ENCODE measurements around the gene AMOT.

AMOT gene

DNA sequence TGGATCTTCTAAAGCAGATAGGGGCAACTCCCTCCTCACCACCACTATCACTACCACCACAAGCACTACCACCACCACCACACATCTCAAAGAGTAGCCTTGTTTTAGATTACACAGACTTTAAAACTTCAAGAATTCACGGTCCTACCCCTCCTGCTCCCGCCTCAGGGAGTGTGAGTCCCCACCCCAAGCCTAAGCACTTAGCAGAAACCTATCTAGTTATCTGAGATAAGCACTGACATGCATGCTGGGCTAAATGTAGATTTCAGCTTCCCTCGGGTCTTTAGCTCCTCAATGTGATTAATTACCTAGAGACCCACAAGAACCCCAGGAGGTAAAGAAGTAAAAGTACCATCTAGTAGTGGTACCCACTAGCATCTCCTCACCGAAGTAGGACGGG, 775 bp downstream of the AMOT start:
- DNase-seq: no peak

DNA sequence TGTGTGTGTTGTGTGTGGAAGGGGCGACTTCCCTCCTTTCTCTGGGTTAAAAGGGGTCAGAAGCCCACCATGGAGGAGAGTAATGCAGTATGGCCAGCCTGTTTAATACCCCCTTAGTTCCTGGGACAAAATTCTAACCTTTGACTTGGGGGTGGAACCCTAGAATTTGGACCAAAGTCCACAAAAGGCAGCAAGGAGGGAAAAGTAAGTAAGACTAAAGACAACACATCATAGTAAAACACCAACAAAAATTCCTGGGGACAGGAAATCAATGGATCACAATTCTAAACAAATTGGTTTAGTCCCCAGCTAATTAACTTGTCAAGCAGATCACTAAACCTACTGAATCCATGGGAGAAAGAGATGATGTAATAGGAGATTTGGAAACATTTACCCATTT, 3.1 kb downstream of the AMOT start:
- DNase-seq: no peak

DNA sequence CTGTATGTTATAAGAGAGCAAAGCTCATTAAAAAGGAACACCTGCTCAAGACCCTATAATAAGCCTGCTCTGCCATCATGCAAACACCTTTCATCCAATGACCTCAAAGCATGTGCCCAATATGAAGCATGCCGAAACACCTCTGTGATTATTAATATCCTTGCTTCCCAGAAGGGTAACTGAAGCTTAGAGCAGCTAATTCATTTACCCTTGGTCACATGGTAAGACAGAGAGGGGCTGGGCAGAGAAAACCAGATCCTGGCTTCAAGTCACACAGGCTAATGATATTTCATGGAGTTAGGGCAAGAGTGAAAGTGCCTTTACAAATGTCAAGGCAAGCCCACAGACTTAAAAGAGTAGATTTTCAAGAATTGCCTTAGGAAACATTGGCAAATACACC, 5.6 kb downstream of the AMOT start:
- DNase-seq: no peak

DNA sequence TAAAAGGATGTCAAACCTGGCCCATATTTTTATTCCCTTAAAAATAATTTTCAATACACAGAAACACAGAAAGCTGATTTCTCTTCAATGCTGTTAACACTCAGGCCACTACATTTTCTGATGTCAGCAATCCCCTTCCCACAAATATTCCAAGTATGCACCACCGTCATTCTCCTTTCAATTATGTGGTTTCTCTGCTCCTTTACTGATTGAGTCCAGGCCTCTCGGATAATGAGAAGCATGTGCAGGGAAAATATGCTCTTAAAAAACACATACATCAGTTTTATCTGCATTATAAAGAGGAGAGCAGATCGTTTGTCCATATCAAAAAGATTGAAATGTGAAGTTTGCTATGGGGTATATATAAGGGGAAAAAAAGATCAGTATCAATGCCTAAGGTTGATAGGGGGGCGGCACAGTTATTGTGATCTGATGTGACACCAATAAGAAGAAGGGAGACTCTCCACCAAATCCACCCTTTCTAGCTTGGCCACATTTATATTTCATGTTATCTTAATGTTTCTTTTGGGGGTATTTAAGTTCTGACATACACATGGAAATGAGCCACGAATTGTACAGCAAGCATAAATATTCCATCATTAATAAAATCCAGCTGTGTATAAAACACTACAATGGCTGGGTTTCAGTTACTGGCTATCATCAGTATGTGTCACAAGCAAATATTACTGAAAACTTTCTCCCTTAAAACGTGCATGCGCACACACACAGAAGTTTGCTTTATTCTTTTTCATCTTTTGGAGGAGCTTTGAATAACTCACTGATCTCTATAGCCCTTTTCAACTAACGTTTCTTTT, 6.4 kb downstream of the AMOT start:
- no peak for DNase-seq

DNA sequence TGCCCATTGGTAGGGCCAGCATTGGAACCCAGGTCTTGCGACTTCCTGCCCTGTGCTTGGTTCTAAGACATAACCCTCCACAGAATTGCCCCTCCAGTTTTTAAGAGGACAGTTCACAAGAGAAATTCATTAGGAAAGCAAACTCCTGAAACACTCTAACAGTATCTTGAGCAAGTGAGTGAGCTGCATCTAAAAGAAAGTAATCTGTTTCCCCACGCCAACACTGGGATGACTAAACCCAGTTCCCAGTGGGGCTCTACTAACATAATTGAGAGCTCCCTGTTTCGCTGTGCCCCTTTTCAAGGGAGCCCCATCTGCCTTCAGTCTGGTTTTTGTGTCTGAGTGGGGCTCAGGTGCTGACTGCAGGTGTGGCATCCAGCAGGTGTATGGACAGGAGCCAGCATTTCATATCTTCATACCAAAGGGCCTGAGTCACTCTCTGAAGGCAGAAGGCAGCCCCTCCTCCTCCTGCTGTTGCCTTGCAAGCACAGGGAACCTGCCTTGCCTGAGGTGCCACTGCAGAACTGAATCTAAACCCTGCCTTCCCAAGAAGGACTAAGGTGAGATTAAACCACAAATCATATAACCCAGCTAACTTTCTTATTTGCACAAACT, 8.0 kb downstream of the AMOT start:
- no peak for DNase-seq

DNA sequence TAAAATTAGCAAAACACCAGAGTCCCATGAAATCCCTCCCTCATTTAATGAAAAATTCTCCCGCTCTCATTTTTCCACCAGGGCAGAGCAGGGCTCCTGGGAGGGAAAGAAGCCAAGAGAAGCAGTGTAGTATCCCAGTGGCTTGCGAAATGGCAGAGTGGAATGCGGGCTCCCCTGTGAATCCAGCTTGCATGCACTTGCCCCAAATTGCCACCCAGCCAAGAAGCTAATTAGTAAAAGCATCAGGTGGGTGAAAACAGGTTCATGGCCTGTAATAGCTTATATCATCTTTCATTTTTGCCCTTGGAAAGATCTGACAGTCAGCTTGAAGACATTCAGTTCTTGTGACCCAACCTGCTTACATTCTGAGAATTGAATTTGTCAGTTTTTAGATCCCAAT, 10.1 kb downstream of the AMOT start:
- no peak for DNase-seq

DNA sequence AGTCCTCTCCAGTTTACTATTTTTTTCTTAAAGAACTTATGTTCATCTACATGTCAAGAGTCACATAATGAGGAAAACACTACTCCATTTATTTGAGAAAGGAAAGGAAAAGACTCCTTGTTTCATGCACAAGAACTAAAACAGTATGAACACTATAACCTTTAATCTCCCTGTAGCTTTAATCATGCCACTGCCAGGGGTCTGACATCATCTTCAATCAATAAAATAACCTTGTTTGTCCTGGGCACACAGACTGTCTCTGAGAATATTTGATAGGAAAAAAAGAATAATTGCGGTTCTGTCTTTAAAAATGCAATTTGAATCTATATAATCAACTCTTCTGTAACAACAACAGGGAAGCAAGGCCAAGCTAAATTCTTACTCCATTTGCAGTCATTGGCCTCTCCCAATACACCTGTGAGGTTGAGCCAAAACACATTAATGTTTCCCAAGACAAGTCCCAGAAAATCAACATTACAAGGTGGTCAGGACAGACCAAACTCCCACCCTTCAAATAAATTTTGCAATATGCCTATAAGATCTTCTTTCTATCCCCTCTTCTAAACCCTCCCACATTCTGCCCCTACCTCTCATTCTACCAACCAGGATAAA, 13.2 kb downstream of the AMOT start:
- no peak for DNase-seq

DNA sequence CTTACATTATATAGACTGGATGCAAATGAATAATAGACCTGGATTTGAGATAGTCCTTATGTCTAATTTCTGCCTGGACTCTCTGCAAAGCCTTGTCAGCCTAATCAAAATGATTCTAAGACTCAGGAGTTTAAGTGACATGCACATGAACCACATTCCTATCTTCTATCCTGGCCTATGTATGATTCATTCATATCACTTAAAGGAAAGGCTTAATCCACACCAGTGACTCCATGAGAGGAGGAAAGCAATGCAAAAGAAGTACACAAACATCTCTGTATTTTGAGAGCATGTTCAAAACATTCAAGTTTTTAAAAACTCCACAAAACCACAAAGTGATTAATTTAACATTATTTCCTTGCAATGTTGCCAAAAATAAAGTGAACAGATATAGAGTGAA, 14.6 kb downstream of the AMOT start:
- no peak for DNase-seq

DNA sequence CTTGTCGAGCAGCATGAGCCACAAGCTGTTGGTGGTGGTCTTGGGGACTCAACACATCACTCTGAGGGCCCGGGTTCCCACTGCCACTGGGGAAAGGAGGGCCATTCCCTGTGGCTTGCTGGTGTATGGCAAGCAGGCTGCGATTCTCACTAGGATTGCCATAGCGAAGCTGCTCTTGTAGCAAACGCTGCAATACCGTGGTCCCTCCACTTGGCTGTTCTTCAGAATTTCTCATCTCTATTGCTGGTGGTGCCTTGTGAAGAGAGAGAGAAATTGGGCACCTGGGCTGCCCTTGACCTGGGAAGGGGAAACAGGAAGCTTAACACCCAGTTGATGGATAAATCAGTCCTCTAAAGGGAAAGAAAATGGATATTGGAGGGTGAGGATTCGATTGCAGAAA, 17.7 kb downstream of the AMOT start:
- DNase-seq: no peak

DNA sequence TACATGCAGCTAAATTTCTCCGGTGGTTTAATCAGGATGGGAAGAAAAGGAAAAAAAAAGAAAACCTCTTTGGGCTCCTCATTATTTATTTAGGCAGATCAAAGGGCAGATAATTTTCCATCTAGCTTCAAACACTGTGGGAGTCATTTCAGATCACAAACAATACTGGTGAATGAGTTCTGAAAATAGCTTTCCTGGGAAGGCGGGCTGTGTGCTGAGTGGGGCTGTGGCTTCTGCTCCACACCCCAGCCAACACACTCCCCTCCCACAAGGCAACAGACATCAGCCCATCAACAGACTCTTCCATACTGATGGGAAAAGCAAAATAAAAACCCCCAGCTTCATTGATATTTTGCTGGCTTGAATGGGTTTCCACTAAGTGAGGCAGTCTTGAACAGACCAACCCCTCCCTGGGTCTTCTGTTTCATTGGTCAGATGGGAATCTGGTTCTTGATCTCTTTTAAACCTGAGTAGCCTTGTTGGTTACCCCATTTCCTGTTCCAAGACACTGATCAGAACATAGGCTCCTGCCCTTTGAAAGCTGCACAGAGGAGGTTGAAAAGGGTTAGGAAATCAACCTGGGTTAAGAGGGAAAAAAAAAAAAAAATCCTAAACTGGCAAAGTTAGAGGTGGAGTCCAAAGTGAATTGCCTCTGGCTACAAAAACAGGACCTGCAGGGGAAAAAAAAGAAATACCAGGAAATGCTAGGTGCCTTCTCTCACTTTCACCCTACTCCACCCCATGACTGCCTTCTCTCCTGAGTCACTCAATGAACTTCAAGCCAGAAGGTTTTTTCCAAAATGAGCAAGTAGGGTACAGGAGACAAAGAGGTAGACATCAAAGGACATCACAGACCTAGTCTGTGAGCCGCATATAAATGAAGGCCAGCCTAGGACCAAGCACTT, 20.0 kb downstream of the AMOT start:
- DNase-seq: no peak

DNA sequence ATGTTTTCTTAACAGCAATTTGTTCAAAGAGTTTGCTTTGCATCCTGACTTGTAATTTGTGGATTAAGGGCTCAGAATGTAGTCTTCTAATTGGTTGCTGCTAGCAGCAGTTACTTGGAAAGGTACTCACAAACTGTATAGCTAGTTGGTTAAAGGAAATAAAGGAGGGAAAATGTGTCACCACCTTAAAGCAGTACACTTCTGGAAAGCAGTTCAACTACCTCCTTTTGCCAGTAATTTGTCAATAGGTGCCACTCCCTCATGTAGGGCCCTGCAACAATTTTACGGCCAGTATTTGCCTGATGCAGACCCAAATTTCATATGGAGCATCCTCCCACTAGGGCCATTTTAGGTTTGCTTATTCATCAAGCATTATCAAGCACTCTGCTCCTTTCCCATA, 20.8 kb downstream of the AMOT start:
- DNase-seq: no peak

DNA sequence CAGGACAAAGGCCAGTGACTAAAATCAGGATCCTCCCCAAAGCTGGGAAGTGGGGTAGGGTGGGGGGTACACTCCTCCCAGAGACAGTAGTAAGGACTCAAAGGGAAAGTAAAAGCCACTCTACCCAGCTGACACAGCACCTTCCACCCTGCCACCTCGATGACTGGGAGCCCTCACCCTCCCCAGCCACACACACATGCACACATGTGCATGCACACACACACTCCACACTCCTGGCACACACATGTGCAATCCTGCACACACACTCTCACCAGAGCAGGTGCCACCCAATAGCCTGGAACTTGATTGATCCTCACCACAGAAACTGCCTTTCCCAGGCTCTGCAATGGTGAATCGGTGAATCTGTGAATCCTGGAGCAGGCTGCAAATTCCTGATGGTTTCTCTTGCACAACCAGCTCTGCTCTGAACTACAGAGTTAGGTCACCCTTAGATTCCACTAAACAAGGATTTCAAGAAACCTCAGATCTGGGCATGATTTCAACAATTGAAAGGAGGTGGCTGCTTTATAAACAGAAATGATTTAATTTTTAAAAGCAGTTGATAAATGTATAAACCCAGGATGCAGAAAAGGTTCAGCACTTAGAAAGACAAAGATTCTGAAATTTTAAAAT, 21.5 kb downstream of the AMOT start:
- DNase-seq: no peak

DNA sequence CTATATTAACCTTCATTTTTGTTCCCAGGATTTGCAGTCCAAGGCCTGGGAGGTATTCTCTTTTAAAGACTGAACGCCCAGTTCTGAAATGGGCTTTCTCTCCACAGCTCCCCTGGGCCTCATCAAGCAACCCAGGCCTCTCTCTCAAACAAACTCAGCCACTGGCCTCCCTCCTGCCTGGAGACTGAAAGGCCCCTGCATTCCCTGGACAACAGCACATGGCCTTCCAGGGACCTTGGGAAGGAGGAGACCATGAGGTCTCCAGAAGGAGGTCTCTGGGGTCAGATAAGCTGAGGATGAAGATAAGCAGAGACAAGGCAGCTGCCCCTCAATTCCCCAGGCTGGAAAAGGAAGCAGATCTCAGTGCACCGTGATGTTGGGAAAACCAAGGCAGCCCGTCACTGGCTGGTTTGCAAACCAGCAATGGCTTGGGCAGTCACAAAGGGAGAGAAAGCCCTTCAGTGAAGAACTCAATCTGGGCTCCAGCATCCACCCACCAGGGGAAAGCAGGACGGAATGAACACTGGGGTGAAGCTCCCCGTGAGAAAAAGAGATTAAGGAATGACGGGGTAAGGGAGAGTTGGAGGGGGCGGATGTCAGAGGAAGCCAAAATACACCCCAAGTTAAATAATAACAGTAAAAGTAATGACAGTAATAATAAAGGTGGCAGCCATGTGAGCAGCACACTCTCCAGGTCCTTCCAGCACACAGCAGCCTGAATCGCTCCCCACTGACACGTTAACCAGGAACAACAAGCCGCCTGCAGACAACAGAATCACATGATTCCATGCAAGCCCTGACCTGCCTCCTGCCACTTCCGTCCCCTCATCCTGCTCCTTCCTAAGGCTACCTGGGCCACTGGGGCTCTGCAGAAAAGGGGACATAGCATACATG, 22.3 kb downstream of the AMOT start:
- no peak for DNase-seq

DNA sequence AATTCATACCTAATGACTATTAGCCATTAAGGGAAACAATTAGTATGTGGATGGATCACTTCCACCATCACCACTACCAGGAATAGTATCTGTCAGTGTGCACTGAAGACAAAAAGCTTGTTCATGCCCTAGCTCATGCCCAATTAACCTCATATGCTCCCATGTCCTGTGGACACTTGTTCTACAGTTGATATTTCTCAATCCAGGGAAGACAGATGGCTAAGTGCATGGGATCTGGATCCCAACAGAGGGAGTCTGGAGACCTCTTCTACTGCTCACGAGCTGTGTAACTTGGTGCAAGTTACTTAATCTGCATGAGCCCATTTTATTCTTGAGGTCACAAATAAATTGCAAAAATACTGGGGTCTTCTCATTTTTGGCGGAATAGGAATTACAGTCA, 23.7 kb downstream of the AMOT start:
- DNase-seq: no peak

DNA sequence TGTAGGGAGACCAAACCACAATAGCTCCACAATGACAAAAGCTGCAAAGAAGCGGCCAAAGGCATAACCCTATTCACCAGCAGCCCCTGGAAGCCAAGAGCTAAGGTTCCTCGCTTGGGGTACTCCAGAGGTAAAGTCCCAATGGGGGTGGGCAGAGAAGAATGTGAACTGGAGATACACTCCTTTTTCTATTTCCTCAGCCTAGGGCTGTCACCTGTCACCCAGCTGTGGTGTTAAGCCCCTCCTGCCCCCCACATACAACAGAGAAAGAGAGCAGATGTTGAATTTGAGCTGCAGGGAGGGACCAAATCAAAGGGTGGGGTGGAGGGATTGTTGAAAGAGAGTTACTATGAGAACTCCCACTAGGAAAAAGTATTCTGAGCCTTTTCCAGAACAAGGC, 26.1 kb downstream of the AMOT start:
- no peak for DNase-seq

DNA sequence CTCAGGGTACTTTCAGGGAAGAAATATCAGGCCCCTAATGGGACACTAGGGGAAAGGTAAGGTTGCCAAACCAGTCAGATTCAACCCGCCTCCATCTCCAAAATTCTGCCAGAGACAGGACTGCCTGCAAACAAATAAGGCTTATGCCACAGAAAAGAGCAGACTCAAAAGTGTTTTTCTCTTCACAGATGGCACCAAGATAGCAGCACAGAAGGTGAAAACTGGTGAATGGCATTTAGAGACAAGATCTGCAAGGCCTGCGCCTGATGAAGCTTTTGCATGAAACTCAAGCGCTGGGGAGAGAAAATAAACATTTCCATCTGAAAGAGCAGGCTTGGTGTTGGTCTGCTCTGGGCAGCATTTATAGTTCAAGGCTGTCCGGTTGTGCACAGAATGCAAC, 27.9 kb downstream of the AMOT start:
- no peak for DNase-seq

DNA sequence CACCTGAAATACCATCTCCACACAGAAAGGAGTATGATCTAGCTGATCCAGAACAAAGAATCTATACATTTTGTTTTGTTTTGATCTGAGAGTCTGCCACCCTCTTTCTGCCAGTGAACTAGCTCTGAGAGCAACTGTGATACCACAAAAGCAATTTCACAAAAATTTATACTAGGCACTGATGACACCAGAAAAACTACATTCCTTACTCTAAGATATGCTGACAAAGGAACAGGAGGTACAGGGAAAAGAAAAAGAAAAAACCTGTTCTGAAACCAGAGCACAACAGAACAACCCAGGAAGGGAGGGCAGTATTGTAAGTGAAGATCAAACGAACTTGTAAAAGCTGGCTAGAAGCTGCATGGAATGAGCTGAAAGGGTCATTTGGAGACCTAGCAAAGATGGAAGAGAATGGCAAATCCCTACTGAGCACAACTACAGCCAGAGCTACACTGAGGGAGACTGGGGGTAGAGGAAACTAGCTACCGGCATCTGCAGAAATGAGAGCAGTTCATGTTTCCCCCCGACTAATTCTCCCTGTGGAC, 31.9 kb downstream of the AMOT start:
- DNase-seq: no peak

DNA sequence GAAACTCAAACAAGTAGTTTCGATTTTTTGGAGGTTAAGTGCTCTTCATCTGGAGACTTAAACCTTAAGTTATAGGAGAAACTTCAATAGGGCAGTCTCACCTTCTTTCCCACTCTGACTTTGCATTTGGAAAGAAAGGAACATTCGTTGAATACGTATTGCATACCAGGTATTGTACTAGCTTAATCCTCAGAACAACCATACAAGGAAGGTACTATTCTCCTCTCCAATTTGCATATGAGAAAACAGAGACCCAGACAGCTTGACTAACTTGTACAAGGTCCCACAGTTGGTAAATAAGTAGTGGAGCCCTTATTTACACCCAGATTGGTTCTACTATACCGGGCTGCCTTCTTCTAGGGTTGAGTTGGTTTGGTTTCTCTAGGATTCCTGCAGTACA, 32.6 kb downstream of the AMOT start:
- DNase-seq: no peak

DNA sequence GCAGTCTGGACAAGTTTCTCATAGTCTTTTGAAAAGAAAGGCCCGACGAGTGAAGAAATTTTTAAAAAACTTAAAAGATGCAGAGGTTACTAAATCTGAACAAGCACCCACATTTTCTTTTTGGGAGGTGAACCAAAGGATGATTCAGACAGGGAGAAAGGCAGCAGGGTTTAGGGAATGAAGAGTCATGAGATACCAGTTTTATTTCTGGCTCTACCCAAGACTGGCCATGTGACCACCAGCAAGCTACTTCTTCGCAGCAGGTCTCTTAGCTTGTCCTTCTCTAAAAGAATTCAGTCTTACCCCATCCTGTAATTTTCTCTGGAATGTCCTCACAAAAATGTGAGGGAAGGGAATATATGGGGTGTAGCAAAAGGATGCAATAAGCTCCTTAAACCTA, 37.6 kb downstream of the AMOT start:
- no peak for DNase-seq

DNA sequence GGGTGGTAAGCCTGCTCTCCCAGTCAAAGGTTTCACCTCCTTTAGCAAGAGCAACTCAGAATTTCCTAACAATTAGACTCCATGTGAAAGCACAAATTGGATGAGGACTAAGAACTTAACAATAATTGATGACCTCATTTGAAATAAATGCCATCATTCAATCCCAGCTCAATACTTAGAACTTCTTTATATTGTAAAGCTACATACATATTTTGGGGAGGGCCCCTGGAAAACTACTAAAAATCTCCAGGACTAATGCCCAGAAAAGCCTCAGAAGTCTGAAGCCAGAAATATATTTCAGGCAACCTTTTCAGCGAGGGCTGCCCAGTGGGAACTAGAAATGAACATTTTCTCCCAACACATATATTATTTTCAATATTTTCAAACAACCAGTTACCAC, 38.1 kb downstream of the AMOT start:
- DNase-seq: no peak

DNA sequence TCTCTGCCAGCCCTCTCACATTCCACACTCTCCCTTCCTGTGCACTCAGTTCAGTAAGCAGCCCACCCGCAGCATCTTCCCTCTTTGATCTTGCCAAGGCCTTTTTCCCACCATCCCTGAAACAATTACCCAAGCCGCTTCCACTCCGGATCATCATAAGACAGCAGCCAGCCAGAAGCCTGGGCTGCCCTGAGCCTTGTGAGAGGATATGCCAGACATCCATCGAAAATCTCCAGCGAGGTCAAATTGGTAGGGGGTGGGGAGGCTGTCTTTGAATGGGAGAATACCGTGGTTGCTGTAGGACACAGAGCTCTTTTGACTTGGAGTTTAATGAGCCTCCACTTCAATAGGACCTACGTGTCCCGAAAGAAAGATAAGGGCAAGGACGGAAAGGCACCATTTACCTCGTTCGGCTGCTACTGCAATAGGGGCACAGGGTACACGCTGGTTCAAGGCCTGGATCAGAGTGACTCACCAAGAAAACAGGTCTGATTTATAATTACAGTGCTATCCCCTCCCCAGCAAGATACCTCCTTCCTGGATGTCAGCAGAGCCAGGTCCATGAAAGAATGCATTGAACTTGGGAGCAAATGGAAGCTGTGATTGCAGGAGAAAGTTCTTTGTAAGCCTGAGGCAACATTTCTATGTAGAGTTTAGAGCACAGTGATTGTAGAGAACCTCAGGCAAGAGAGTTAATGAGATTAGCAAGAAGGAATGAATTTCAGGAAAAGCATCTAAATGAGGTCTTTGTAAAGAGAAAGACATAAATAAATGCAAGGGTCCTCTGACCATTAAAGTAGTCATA, 39.5 kb downstream of the AMOT start:
- DNase-seq: no peak

Data from activated CD8-positive, alpha-beta memory T cell treated with anti-CD3 and anti-CD28 coated beads for 24 hours (primary cell).